Activated T-cell treated with anti-CD3 and anti-CD28 coated beads for 48 hours (primary cell): ENCODE results near the gene KCP.
A peak's percentile ranks its signal among the peaks of the same experiment; 100 is the strongest.

Experiments
- DNase-seq: peaks from one replicate; pipeline ENCODE4 v3.0.0-alpha.2; 2020; ENCODE audit warnings: low read depth

The KCP gene

GRCh38 chr7:128887169-128888038 lies 23.1 kb downstream of the KCP start:
- DNase-seq: no peak

DNA sequence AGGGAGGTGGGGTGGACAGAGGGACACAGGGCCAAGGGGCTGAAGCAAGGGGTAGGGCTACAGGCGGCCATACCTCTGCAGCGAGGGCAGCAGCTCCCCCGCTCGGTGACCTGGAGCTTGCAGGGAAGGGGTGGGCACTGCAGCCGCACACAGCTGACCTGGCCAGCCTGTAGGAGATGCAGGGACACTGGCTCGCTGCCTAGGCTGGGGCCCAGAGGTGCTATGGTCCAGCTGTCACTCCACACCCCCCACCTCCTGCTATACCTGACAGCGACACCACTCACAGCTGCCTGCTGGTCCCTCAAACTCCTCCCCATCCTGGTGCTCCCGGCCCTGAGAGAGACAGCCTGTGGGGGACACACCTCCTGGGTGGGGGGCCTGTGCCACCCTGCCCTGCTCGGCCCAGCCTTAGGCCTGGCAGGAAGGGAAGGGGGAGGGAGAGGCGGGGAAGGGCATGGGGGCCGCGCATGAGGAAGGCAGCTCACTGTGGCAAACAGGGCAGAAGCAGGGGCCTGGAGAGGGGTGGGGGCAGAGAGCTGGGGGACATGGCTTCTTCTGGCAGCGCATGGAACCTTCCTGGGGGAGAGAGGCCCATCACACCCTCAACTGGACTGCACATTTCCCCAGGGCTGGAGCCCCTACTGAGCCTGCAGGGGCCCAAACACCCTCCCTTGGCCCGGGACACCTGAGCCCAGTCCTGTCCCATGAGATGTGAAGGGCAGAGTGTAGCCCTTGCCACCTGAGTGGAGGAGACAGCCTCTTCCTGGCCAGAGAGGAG lies 23.9 kb downstream of the KCP start:
- DNase-seq: no peak

DNA sequence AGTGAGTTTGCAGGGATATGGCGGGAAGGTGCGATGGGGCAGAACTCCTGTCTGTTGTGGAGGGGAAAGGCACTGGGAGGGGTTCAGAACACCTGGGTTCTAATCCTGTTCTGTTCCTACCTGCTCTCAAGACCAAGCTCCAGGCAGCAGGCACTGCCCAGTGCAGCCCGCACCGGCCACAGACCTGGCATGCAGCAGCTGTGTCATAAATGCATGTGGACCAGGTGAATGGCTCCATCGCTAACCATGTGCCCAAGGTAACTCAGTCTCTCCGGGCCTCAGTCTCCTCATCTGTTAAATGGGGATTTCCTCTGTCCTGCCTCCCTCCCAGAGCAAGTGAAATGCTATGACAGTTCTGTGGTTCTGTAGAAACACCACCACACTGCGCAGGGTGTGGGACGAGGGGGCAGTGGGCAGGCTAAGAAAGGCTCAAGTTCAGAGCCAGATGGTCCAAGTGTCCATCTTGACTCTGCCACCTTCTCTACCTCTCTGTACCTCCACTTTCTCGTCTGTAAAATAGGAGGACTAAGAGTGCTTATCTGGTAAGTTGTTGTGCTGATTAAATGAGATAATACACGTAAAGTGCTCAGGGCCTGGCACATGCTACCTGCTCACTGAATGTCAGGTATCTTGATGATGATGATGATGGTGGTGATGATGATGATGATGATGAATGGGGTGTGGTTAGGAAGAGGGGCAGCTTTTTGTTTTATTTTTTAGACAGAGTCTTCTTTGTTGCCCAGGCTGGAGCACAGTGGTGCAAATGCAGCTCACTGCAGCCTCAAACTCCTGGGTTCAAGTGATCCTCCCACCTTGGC lies 24.9 kb downstream of the KCP start:
- DNase-seq: no peak

GRCh38 chr7:128884561-128885369 lies 25.7 kb downstream of the KCP start:
- DNase-seq: no peak

DNA sequence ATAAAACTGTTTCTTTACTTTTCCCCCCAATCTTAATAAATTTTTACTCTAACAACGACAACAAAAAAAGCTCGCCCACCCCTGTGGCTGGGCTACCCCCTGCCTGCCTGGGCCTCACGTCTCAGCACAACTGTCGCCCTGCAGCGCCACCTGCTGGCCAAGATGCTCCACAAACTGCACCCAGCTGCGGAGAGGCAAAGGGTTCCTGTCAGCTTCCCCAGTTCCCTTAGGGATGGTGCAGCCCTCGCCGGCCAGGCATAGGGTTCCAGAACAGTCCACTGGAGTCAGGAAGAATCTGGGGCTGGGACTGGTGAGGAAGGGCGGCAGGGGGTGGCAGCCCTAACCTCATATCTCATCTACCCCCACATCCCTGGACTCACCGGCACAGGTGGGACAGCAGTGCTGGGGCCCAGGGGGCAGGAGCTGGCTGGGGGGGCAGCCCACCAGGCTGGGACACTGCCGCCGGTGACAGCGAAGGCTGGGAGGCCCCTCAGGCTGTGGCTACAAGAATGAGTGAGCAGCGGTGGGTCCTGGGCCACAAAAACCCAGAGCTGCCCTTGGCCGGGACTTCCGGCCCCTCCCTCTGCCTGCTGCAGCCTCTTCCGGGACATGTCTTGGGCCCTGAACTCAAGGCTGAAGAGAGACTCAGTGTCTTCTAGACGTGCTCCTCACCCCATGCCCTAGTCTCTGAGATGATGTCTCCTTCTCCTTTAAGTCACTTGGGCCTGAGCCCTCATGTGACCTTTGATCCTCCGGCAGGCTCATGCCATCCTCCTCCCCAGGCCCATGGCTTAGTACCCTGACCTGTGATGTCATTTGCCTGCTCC lies 26.7 kb downstream of the KCP start:
- peak; percentile 78 for DNase-seq

DNA sequence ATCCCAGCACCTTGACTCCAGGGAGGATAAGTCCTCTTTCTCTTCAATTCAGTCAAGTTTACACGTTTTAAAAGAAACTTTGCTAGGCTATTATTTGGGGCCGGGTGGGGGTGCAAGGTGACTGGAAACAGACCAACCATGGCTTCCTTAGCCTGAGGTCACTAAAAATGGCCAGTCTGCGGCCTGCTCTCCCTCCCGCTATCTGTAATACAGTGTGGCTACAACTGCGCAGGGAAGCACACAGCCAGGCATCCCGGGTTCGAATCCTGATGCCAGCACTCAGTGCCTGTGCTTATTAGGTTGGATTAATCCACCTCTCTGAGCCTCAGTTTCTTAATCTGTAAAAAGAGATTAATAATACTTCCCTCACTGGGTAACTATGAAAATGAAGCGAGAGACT lies 28.4 kb downstream of the KCP start:
- no peak for DNase-seq

DNA sequence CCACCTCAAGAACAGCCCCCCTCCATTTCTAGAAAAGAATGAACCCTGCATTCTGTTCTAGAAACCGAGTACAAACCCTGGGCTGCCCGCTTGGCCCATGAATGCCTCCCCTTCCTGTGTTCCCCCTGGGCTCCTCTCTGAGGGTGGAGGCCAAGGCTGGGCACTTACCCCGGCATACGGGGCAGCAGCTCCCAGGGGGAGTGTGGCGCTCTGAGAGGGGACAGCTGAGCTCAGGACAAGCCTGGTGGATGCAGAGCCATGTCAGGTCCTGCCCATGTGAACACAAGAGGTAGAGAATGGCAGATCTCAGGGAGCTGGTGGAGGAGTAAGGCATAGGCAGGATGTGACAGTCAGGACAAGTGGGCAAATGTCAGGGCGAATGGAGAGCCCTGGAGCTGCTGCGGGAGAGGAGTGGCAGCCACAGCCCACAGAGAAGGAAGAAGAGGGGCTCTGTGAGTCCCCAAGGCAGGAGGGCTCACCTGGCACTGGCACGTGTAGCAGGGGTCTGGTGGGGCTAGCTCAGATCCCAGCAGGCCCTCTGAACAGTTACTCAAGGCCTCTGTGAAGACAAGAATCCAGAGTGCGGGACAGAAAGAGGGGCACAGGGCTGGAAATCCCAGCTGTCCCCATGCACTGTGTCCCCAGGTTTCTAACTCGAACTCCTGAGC lies 28.9 kb downstream of the KCP start:
- no peak for DNase-seq

- no peak for DNase-seq
These were observed 29.6 kb downstream of the KCP start for GRCh38 chr7:128880791-128881457.

DNA sequence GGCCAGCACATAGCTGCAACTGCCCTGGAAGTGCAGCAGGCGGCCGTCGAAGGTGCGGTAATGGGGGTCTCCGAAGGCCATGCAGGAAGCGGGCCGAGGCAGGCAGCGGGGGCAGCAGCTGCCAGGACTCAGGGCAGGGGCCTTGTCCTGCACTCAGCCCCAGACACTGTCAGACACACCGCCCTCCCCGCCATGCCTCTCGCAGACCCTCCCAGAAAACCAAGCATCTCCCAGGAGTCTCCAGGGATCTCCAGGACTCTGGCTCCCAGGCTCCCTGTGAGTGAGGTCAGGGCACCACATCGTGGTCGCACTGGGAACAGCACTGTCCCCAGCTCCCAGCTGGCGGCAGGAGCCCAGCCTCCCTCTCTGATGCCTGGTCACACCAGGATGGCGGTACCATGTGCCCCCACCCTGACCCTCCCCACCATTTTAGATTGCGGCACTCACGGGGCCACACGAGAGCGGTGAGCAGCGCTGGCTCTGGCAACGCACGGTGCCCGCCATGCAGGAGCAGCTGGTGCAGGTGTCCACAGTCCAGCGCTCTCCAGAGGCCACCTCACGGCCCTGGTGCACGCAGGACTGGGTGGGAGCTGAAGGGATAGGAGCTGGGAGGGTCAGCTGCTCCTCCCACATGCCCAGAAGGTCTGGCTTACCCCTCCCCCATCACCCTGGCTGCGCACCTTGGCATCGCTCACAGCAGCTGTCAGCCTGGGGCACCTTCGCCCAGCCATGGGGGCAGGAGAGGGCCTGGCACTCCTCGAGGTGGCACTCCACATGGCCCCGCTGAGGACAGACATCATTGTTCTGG lies 30.4 kb downstream of the KCP start:
- DNase-seq: peak; percentile 16

- DNase-seq: no peak
These were observed 31.0 kb downstream of the KCP start for GRCh38 chr7:128879461-128879938.

DNA sequence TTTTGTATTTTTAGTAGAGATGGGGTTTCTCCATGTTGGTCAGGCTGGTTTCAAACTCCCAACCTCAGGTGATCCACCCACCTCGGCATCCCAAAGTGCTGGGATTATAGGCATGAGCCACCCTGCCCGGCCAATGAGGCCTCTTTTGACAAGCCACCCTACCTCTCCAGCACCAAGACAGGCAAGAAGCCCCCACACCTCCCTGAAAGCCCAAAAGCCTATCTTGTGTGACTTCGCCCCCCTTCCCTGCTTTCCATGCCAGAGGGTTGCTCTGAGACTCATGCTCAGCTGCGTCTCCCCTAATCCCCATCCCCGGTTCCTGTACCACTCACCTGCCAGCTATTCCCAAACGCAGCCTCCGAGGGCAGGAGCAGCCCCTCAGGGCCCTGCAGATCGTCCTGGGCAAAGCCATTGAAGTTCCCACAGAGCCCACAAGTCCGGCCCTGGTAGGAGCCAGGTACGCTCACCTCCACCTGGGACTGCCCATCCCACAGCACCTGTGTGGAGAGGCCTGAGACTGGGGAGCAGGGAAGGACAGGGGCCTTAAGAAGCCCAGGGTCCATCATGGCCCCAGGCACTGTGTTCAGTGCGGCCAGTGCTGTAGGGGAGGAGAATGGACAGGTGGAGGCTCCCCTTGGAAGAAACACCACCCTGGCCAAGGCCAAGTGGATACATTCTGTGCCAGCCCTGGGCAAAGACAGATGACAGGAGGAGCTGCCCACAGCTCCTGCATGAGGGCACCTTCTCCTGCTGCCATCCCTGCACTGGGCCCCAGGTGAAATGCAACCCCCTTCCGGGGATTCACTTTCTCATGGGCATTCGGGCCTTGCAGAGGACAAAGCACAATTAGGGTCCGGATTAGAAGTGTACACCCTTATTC lies 32.0 kb downstream of the KCP start:
- DNase-seq: no peak

- DNase-seq: no peak
These were observed 32.8 kb downstream of the KCP start for GRCh38 chr7:128877756-128878120.

GRCh38 chr7:128876978-128877755 lies 33.3 kb downstream of the KCP start:
- DNase-seq: no peak

- no peak for DNase-seq
These were observed 33.9 kb downstream of the KCP start for GRCh38 chr7:128876586-128876977.

DNA sequence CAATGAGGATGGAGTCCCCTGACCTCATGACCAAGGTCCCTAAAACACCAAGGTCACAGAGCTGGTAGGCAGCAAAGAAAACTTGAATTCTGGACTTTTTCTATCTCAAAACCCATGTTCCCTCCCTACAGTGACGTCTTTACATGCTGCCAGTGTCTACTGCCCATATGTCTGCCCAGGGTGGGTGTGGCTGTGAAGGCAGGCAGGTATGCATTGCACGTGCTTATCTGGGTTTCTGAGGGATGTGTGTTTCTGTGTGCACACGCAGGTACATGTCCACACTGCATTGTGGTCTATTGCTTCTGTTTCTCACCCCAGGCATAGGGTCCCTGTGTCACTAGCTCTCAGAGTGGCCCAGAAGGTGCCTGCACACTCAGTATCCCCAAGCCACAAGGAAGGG lies 34.4 kb downstream of the KCP start:
- no peak for DNase-seq

GRCh38 chr7:128875523-128875948 lies 35.0 kb downstream of the KCP start:
- no peak for DNase-seq
